ENCODE results near the gene BTBD19.
A peak's percentile ranks its signal among the peaks of the same experiment; 100 is the strongest.

The BTBD19 gene

DNA sequence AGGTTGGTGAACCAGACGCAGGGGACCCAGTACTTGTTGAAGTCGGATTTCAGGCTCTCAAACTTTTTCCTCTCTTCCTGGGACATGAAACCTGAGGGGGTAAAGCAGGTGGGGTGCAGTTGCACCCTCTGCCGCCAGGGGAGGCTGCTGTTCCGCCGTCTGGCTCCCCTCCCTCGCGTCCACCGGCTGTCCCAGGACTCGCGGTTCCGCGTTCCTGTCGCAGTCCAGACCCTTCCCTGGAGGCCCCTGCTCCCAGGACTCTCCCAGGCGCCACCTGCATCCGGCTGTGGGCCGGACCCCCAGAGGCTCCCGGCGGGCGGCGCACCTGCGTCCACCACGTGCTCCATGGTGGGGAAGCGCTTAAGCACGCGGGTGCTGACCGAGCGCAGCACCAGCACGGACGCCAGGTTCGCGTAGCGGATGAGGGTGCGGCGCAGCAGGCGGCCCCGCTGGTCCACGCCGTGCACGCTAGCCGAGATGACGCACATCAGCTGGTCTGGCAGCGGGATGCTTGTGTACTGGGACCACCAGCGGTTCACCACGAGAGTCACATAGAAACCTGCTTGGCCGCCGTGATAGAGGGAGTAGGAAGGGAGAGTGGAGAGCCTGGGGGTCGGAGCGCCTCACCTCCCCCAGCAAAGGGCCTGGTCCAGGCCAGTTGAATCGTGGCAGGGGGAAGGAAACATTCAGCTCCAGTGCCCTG, 22.0 kb upstream of the BTBD19 start:
- peak overlapping the region; percentile 77 for H2BK120ac ChIP-seq (ENCODE audit: low read depth, low read length)
- no CpG with 5 or more reads among the region's 49 CpGs for WGBS, 2 donors (ENCODE audit: extremely low coverage in 2 of 2, insufficient read length in 2 of 2, insufficient replicate concordance in 1 of 2)
- peak overlapping the region; percentile 92 for H2AFZ ChIP-seq (ENCODE audit: low read length)
- peak overlapping the region; percentile 93 for H3K9ac ChIP-seq (ENCODE audit: low read depth, low read length, poor library complexity)
- H4K8ac ChIP-seq (ENCODE audit: low read depth, low read length) = peak overlapping the region; percentile 90
- no peak overlapping the region for H4K91ac ChIP-seq (ENCODE audit: low read depth, low read length, poor library complexity)
- no peak overlapping the region for H3K4ac ChIP-seq (ENCODE audit: low read length)
- H3K23ac ChIP-seq (ENCODE audit: low read depth, low read length, poor library complexity) = peak overlapping the region; percentile 81
- H3K9me3 ChIP-seq (replicated peaks in 1 of 2; ENCODE audit: control insufficient read depth in 2 of 2, insufficient read depth in 1 of 2, low read depth in 1 of 2, low read length in 2 of 2) = no peaks in the 10 kb centered on the region
- peak overlapping the region; percentile 98 for H2BK15ac ChIP-seq (ENCODE audit: low read length)
- H2BK5ac ChIP-seq (ENCODE audit: low read length) = no peak overlapping the region
- no peak overlapping the region for H3K27ac ChIP-seq (replicated peaks; ENCODE audit: low read length)
- H3K14ac ChIP-seq (ENCODE audit: low read length) = peak overlapping the region; percentile 32
- peak overlapping the region; percentile 38 for H2AK5ac ChIP-seq (ENCODE audit: low read depth, low read length)
- no peaks in the 10 kb centered on the region for H3K79me1 ChIP-seq (ENCODE audit: low read depth, low read length)
- DNase-seq (ENCODE audit: low spot score) = no peak
- peak overlapping the region; percentile 68 for H2BK12ac ChIP-seq (ENCODE audit: low read length)
- H3K4me2 ChIP-seq (ENCODE audit: insufficient read depth, low read length, poor library complexity, severe bottlenecking) = peak overlapping the region; percentile 88
- peaks cover under 1 to 2% of the 10 kb centered on the region in 2 donors for H3K36me3 ChIP-seq (replicated peaks in 1 of 2; ENCODE audit: control insufficient read depth in 2 of 2, insufficient read depth in 2 of 2, low read length in 2 of 2)
- H3K4me3 ChIP-seq (ENCODE audit: low read length in 2 of 2) = peak overlapping the region; percentile 16 to 71
- peak overlapping the region; percentile 98 for H3K18ac ChIP-seq (ENCODE audit: low read length)
- H3K4me1 ChIP-seq (ENCODE audit: control insufficient read depth in 2 of 2, insufficient read depth in 1 of 2, low read depth in 1 of 2, low read length in 2 of 2) = peaks cover 10 to 15% of the 10 kb centered on the region in 2 donors
- peaks cover 0 to 26% (median 3%) of the 10 kb centered on the region in 3 experiments for H3K27me3 ChIP-seq (ENCODE audit: control insufficient read depth in 3 of 3, insufficient read depth in 3 of 3, low read depth in 1 of 3, low read length in 3 of 3)

DNA sequence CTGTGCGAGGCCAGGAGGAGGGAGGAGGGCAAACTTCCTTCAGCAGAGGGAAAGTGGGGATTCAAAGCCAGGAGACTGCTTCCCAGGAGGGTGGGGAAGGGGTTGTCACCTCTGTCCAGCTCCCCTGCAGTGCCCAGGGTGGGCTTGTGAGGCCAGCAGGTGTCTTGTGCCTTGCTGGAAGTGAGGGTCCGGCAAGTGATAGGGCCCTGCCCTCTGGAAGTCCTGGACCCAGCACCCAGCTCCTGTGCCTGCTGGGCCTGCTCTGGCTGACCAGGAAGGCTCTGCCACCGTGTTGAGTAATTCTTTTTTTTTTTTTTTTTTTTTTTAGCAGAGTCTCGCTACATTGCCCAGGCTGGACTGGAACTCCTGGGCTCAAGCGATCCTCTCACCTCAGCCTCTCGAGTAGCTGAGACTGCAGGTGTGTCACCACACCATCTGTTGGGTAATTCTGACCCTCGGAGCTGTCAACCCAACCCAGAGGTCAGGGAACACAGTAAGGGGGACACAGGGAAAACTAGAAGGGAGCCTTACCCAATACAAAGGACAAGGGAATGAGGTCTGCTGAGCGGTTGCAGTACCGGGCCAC, 21.4 kb upstream of the BTBD19 start:
- WGBS, 2 donors (ENCODE audit: extremely low coverage in 2 of 2, insufficient read length in 2 of 2, insufficient replicate concordance in 1 of 2) = no CpG with 5 or more reads among the region's 9 CpGs

DNA sequence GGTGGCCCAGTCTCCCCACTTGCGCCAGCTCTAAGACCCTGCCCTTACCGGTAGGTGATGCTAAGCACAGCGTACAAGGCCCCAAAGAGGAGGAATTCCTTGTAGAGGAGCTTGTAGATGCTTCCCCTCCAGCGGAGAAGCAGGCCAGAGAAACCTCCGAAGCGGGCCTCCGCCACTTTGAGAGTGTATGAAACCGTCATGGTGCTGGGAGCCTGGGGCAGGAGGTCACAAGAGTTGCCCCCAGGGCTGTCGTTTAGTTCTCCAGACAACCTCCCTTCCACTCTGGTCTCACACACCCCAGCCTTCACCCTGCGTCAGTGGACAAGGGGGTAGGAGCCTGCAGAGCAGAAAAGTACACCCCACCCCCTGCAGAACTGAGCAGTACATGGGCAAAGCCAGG, 20.8 kb upstream of the BTBD19 start:
- H3K4me3 ChIP-seq (ENCODE audit: low read length in 2 of 2) = no peak overlapping the region
- no peak overlapping the region for H2BK120ac ChIP-seq (ENCODE audit: low read depth, low read length)
- no peaks in the 10 kb centered on the region for H3K9me3 ChIP-seq (replicated peaks in 1 of 2; ENCODE audit: control insufficient read depth in 2 of 2, insufficient read depth in 1 of 2, low read depth in 1 of 2, low read length in 2 of 2)
- peak overlapping the region; percentile 82 for H2BK12ac ChIP-seq (ENCODE audit: low read length)
- H2BK15ac ChIP-seq (ENCODE audit: low read length) = no peak overlapping the region
- no peak overlapping the region for H3K4ac ChIP-seq (ENCODE audit: low read length)
- WGBS, 2 donors (ENCODE audit: extremely low coverage in 2 of 2, insufficient read length in 2 of 2, insufficient replicate concordance in 1 of 2) = no CpG with 5 or more reads among the region's 10 CpGs
- H2BK5ac ChIP-seq (ENCODE audit: low read length) = no peak overlapping the region
- H3K18ac ChIP-seq (ENCODE audit: low read length) = no peak overlapping the region
- H4K91ac ChIP-seq (ENCODE audit: low read depth, low read length, poor library complexity) = no peak overlapping the region
- no peak overlapping the region for H3K4me2 ChIP-seq (ENCODE audit: insufficient read depth, low read length, poor library complexity, severe bottlenecking)
- peaks cover 10 to 15% of the 10 kb centered on the region in 2 donors for H3K4me1 ChIP-seq (ENCODE audit: control insufficient read depth in 2 of 2, insufficient read depth in 1 of 2, low read depth in 1 of 2, low read length in 2 of 2)
- no peaks in the 10 kb centered on the region for H3K79me1 ChIP-seq (ENCODE audit: low read depth, low read length)
- H3K27me3 ChIP-seq (ENCODE audit: control insufficient read depth in 3 of 3, insufficient read depth in 3 of 3, low read depth in 1 of 3, low read length in 3 of 3) = peaks cover 0 to 26% (median 3%) of the 10 kb centered on the region in 3 experiments
- peak overlapping the region; percentile 25 for H2AFZ ChIP-seq (ENCODE audit: low read length)
- no peak overlapping the region for H3K23ac ChIP-seq (ENCODE audit: low read depth, low read length, poor library complexity)
- no peak overlapping the region for H3K14ac ChIP-seq (ENCODE audit: low read length)
- H3K36me3 ChIP-seq (replicated peaks in 1 of 2; ENCODE audit: control insufficient read depth in 2 of 2, insufficient read depth in 2 of 2, low read length in 2 of 2) = peaks cover 0 to 1% of the 10 kb centered on the region in 2 donors
- DNase-seq (ENCODE audit: low spot score) = no peak
- H4K8ac ChIP-seq (ENCODE audit: low read depth, low read length) = no peak overlapping the region
- no peak overlapping the region for H3K9ac ChIP-seq (ENCODE audit: low read depth, low read length, poor library complexity)
- H3K27ac ChIP-seq (replicated peaks; ENCODE audit: low read length) = no peak overlapping the region
- H2AK5ac ChIP-seq (ENCODE audit: low read depth, low read length) = peak overlapping the region; percentile 23

More for the DNA sequence above, 21.4 kb upstream of the BTBD19 start:
- H2BK15ac ChIP-seq (ENCODE audit: low read length) = peak overlapping the region; percentile 98
- no peak overlapping the region for H4K91ac ChIP-seq (ENCODE audit: low read depth, low read length, poor library complexity)
- peaks cover 0 to 1% of the 10 kb centered on the region in 2 donors for H3K36me3 ChIP-seq (replicated peaks in 1 of 2; ENCODE audit: control insufficient read depth in 2 of 2, insufficient read depth in 2 of 2, low read length in 2 of 2)
- no peak overlapping the region for H4K8ac ChIP-seq (ENCODE audit: low read depth, low read length)
- H2BK12ac ChIP-seq (ENCODE audit: low read length) = peak overlapping the region; percentile 82
- H3K4ac ChIP-seq (ENCODE audit: low read length) = no peak overlapping the region
- H3K27ac ChIP-seq (replicated peaks; ENCODE audit: low read length) = no peak overlapping the region
- no peaks in the 10 kb centered on the region for H3K79me1 ChIP-seq (ENCODE audit: low read depth, low read length)
- no peaks in the 10 kb centered on the region for H3K9me3 ChIP-seq (replicated peaks in 1 of 2; ENCODE audit: control insufficient read depth in 2 of 2, insufficient read depth in 1 of 2, low read depth in 1 of 2, low read length in 2 of 2)
- H2BK5ac ChIP-seq (ENCODE audit: low read length) = no peak overlapping the region
- no peak overlapping the region for H2BK120ac ChIP-seq (ENCODE audit: low read depth, low read length)
- H3K14ac ChIP-seq (ENCODE audit: low read length) = peak overlapping the region; percentile 32
- DNase-seq (ENCODE audit: low spot score) = no peak
- H3K4me2 ChIP-seq (ENCODE audit: insufficient read depth, low read length, poor library complexity, severe bottlenecking) = no peak overlapping the region
- peak overlapping the region in 1 of 2 donors; percentile 71 for H3K4me3 ChIP-seq (ENCODE audit: low read length in 2 of 2)
- peaks cover 0 to 26% (median 3%) of the 10 kb centered on the region in 3 experiments for H3K27me3 ChIP-seq (ENCODE audit: control insufficient read depth in 3 of 3, insufficient read depth in 3 of 3, low read depth in 1 of 3, low read length in 3 of 3)
- H2AK5ac ChIP-seq (ENCODE audit: low read depth, low read length) = peak overlapping the region; percentile 38
- peak overlapping the region; percentile 98 for H3K18ac ChIP-seq (ENCODE audit: low read length)
- H3K4me1 ChIP-seq (ENCODE audit: control insufficient read depth in 2 of 2, insufficient read depth in 1 of 2, low read depth in 1 of 2, low read length in 2 of 2) = peaks cover 10 to 15% of the 10 kb centered on the region in 2 donors
- H2AFZ ChIP-seq (ENCODE audit: low read length) = peak overlapping the region; percentile 92
- peak overlapping the region; percentile 93 for H3K9ac ChIP-seq (ENCODE audit: low read depth, low read length, poor library complexity)
- peak overlapping the region; percentile 81 for H3K23ac ChIP-seq (ENCODE audit: low read depth, low read length, poor library complexity)
